HG03108 (cell line): ENCODE results near the gene NCF1.
"Not testable (repeated sequence)": the region's sequence is repeated elsewhere in the genome, so short reads cannot be mapped to it uniquely, and the experiment has no call there.

ENCODE experiments used
- ATAC-seq: cut with Tn5 transposase; IDR thresholded peaks from one replicate; pipeline ENCODE4 v1.9.1; 2021; ENCODE audit warnings: moderate library complexity; ENCODE audit not compliant: unreplicated experiment

Gene NCF1

GRCh38 chr7:74788369-74789150 is 14.7 kb downstream of the NCF1 start:
- peak; percentile 80 for ATAC-seq

- ATAC-seq, result peak; percentile 1
Measured at GRCh38 chr7:74789200-74789736, 15.5 kb downstream of the NCF1 start.

GRCh38 chr7:74797848-74798622 is 24.2 kb downstream of the NCF1 start:
- not testable (repeated sequence) for ATAC-seq

- ATAC-seq, result not testable (repeated sequence)
Measured at GRCh38 chr7:74798644-74799043, 24.8 kb downstream of the NCF1 start.

- ATAC-seq, result not testable (repeated sequence)
Measured at GRCh38 chr7:74815882-74816281, 42.1 kb downstream of the NCF1 start.

GRCh38 chr7:74820146-74820805 is 46.5 kb downstream of the NCF1 start:
- peak; percentile 76 for ATAC-seq

GRCh38 chr7:74821259-74821658 is 47.4 kb downstream of the NCF1 start:
- ATAC-seq, result not testable (repeated sequence)

- not testable (repeated sequence) for ATAC-seq
Measured at GRCh38 chr7:74829959-74830358, 56.1 kb downstream of the NCF1 start.

- ATAC-seq, result not testable (repeated sequence)
Measured at GRCh38 chr7:74830411-74830810, 56.6 kb downstream of the NCF1 start.
